ENCODE measurements around the gene TUT7. TPM values are rescaled to one million over a fixed set of nuclear protein-coding genes. Genes with fewer than 3 reads are reported as not detected.
A peak's percentile ranks its signal among the peaks of the same experiment; 100 is the strongest.
"Not testable (repeated sequence)": the region's sequence is repeated elsewhere in the genome, so short reads cannot be mapped to it uniquely, and the experiment has no call there.

Gene TUT7
- total RNA-seq (2014; rRNA removed; shearing (Covaris generic)) = 12.9 and 13.1 TPM in 2 replicates

- DNase-seq = peak; percentile 96
- Histone ChIP-seq H3K27me3 (ENCODE audit: control insufficient read depth, insufficient read depth, low read length) (peaks cover 4% of the 10 kb centered on the region; the same call in 1 of the 2 replicates), H3K36me3 (replicated peaks; ENCODE audit: control insufficient read depth, insufficient read depth, low read length) (no peaks in the 10 kb centered on the region; the same call in 1 of the 2 replicates), H3K4me3 (ENCODE audit: insufficient read depth, low read depth, low read length) (peak within 1 kb of the TSS; percentile 69)
Observed at GRCh38 chr9:86354011-86354817, at the start of gene TUT7. TUT7 (minus strand) TSS chr9:86354410; CDS start chr9:86353199, 1,211 bp downstream.

DNA sequence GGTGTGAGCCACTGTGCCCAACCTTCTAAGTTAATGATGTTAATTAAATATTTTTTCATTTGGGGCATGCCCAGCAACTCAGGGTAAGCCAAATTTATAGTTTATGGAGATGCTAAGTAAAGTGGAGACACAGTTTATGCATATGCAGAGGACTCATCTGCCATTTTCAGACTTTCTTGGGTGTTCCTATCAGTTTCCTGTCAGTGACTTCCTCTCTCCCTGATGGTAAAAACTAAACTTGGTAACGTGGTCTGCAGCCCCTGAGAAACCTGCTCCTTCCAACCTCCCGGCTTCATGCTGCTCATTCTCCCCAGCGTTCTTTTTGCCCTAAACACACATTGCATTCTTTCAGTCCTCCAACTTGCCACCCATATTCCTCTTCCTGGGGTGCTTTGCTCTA is 48.4 kb upstream of the TUT7 start:
- no peak for DNase-seq
- Histone ChIP-seq H3K27me3 (ENCODE audit: control insufficient read depth, insufficient read depth, low read length) (peaks cover 31% of the 10 kb centered on the region), H3K36me3 (replicated peaks; ENCODE audit: control insufficient read depth, insufficient read depth, low read length) (no peaks in the 10 kb centered on the region), H3K4me3 (ENCODE audit: insufficient read depth, low read depth, low read length) (no peak overlapping the region)

DNA sequence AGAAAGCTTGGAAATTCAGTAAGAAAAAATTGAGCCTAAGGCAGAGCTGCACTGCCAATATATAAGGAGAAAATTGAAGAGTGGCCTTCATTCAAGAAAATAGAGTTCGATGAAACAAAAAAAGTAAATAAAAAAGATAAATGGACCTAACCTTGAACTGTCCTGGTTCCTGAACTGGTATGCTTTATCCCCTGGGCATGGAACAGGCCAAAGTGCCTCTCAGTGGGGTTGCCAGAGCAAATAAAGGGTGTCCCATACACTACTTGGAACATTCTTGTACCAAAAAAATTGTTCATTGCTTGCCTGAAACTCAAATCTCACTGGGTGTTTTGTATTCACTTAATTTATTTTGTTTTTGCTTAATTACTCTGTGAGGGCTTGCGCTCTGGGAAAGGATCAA is 42.2 kb upstream of the TUT7 start:
- no peak overlapping the region for H3K4me3 ChIP-seq (ENCODE audit: insufficient read depth, low read depth, low read length)
- no peaks in the 10 kb centered on the region for H3K36me3 ChIP-seq (replicated peaks; ENCODE audit: control insufficient read depth, insufficient read depth, low read length)
- DNase-seq = no peak
- peaks cover 2% of the 10 kb centered on the region; the same call in 1 of the 2 replicates for H3K27me3 ChIP-seq (ENCODE audit: control insufficient read depth, insufficient read depth, low read length)

GRCh38 chr9:86390184-86390583 is 36.0 kb upstream of the TUT7 start:
- H3K4me3 ChIP-seq (ENCODE audit: insufficient read depth, low read depth, low read length); DNase-seq: not testable (repeated sequence)

GRCh38 chr9:86389628-86390027 is 35.4 kb upstream of the TUT7 start:
- H3K36me3 ChIP-seq (replicated peaks; ENCODE audit: control insufficient read depth, insufficient read depth, low read length) = no peaks in the 10 kb centered on the region
- no peak overlapping the region for H3K4me3 ChIP-seq (ENCODE audit: insufficient read depth, low read depth, low read length)
- no peak for DNase-seq
- no peaks in the 10 kb centered on the region for H3K27me3 ChIP-seq (ENCODE audit: control insufficient read depth, insufficient read depth, low read length)

More at GRCh38 chr9:86390184-86390583, 36.0 kb upstream of the TUT7 start:
- H3K27me3 ChIP-seq (ENCODE audit: control insufficient read depth, insufficient read depth, low read length); H3K36me3 ChIP-seq (replicated peaks; ENCODE audit: control insufficient read depth, insufficient read depth, low read length): not testable (repeated sequence)

- no peak overlapping the region for H3K4me3 ChIP-seq (ENCODE audit: insufficient read depth, low read depth, low read length)
- no peaks in the 10 kb centered on the region for H3K27me3 ChIP-seq (ENCODE audit: control insufficient read depth, insufficient read depth, low read length)
- no peaks in the 10 kb centered on the region for H3K36me3 ChIP-seq (replicated peaks; ENCODE audit: control insufficient read depth, insufficient read depth, low read length)
- DNase-seq = no peak
Observed at GRCh38 chr9:86387376-86387775, 33.2 kb upstream of the TUT7 start.

DNA sequence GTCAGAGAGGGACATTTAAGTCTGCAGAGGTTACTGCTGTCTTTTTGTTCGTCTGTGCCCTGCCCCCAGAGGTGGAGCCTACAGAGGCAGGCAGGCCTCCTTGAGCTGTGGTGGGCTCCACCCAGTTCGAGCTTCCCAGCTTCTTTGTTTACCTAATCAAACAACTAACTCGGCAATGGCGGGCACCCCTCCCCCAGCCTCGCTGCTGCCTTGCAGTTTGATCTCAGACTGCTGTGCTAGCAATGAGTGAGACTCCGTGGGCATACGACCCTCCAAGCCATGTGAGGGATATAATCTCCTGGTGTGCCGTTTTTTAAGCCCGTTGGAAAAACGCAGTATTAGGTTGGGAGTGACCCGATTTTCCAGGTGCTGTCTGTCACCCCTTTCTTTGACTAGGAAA is 28.8 kb upstream of the TUT7 start:
- H3K36me3 ChIP-seq (replicated peaks; ENCODE audit: control insufficient read depth, insufficient read depth, low read length); DNase-seq; H3K27me3 ChIP-seq (ENCODE audit: control insufficient read depth, insufficient read depth, low read length); H3K4me3 ChIP-seq (ENCODE audit: insufficient read depth, low read depth, low read length): not testable (repeated sequence)

DNA sequence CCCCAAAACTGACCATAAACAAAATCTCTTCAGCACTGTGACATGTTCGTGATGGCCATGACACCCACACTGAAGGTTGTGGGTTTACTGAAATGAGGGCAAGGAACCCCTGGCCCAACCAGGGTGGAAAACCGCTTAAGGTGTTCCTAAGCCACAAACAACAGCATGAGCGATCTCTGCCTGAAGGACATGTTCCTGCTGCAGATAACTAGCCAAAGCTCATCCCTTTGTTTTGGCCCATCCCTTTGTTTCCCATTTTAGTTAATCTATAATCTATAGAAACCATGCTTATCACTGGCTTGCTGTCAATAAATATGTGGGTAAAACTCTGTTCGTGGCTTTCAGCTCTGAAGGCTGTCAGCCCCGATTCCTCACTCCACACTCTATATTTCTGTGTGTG is 21.8 kb upstream of the TUT7 start:
- no peak for DNase-seq
- no peaks in the 10 kb centered on the region for H3K27me3 ChIP-seq (ENCODE audit: control insufficient read depth, insufficient read depth, low read length)
- H3K36me3 ChIP-seq (replicated peaks; ENCODE audit: control insufficient read depth, insufficient read depth, low read length) = no peaks in the 10 kb centered on the region
- no peak overlapping the region for H3K4me3 ChIP-seq (ENCODE audit: insufficient read depth, low read depth, low read length)

DNA sequence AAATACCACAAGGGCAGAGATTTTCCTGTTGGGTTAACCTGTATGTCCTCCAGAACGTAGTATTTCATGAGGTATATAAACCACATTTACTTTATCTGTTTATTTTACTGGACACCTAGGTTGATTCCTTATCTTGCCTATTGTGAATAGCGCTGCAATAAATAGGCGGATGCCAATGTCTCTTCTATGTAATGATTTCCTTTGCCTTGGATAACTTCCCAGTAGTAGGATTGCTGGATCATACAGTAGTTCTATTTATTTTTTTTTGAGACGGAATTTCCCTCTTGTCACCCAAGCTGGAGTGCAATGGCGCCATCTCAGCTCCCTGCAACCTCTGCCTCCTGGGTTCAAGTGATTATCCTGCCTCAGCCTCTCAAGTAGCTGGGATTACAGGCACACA is 15.6 kb upstream of the TUT7 start:
- H3K36me3 ChIP-seq (replicated peaks; ENCODE audit: control insufficient read depth, insufficient read depth, low read length) = no peaks in the 10 kb centered on the region
- no peak for DNase-seq
- H3K27me3 ChIP-seq (ENCODE audit: control insufficient read depth, insufficient read depth, low read length) = no peaks in the 10 kb centered on the region
- no peak overlapping the region for H3K4me3 ChIP-seq (ENCODE audit: insufficient read depth, low read depth, low read length)

- no peaks in the 10 kb centered on the region for H3K36me3 ChIP-seq (replicated peaks; ENCODE audit: control insufficient read depth, insufficient read depth, low read length)
- no peaks in the 10 kb centered on the region for H3K27me3 ChIP-seq (ENCODE audit: control insufficient read depth, insufficient read depth, low read length)
- no peak for DNase-seq
- H3K4me3 ChIP-seq (ENCODE audit: insufficient read depth, low read depth, low read length) = no peak overlapping the region
Observed at GRCh38 chr9:86368871-86369521, 14.8 kb upstream of the TUT7 start.

- Histone ChIP-seq H3K4me3 (ENCODE audit: insufficient read depth, low read depth, low read length) (no peak overlapping the region), H3K36me3 (replicated peaks; ENCODE audit: control insufficient read depth, insufficient read depth, low read length) (no peaks in the 10 kb centered on the region), H3K27me3 (ENCODE audit: control insufficient read depth, insufficient read depth, low read length) (no peaks in the 10 kb centered on the region)
- DNase-seq = no peak
Observed at GRCh38 chr9:86361176-86361575, 7.0 kb upstream of the TUT7 start.

GRCh38 chr9:86359151-86359879 is 5.1 kb upstream of the TUT7 start:
- DNase-seq = no peak
- H3K36me3 ChIP-seq (replicated peaks; ENCODE audit: control insufficient read depth, insufficient read depth, low read length) = no peaks in the 10 kb centered on the region
- no peak overlapping the region for H3K4me3 ChIP-seq (ENCODE audit: insufficient read depth, low read depth, low read length)
- H3K27me3 ChIP-seq (ENCODE audit: control insufficient read depth, insufficient read depth, low read length) = peaks cover 4% of the 10 kb centered on the region; the same call in 1 of the 2 replicates

DNA sequence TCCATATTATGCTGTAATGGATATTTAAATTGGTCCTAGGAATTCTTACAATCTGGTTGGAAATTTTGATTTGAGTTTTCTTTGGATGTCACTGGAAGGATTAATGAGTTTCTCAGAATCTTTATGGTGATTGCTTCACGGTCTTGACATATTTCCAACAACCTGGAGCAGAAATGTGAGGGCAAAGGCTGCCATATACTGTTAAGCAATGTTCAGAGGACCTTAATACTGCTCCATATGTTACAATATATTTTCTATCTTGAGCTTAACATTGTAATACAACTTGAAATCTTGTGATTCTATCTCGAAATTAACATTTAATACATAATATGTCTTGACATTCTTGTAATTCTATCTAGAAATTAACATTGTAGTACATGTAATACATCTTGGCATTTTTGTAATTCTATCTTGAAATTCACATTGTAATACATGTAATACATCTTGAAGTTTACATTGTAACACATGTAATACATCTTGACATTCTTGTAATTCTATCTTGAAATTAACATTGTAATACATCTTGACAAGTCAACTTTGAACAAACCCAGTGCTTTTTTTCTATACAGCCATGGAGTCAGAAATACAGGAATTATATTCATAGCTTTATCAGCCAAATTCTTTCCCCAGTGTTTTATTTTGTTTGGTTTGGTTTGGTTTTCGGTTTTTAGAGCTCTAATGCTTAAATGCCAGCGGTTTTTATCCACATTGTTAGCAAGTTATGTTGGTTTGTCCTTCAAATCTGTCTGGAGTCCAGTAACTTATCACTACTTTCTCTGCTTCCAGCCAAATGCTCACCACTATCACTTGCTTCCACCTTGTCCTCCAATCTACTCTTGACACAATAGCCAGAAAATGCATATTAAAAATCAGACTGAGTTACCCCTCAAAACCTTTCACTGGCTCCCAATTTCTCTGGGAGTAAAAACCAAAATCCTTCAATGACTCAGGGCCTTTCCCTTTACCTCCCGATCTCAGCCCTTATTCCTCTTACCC is 3.0 kb upstream of the TUT7 start:
- DNase-seq = no peak
- Histone ChIP-seq H3K36me3 (replicated peaks; ENCODE audit: control insufficient read depth, insufficient read depth, low read length) (no peaks in the 10 kb centered on the region; the same call in 1 of the 2 replicates), H3K27me3 (ENCODE audit: control insufficient read depth, insufficient read depth, low read length) (peaks cover 4% of the 10 kb centered on the region; the same call in 1 of the 2 replicates), H3K4me3 (ENCODE audit: insufficient read depth, low read depth, low read length) (no peak overlapping the region)

GRCh38 chr9:86355814-86356213 is 1.6 kb upstream of the TUT7 start:
- H3K4me3 ChIP-seq (ENCODE audit: insufficient read depth, low read depth, low read length) = no peak overlapping the region
- DNase-seq = no peak
- H3K36me3 ChIP-seq (replicated peaks; ENCODE audit: control insufficient read depth, insufficient read depth, low read length) = no peaks in the 10 kb centered on the region; the same call in 1 of the 2 replicates
- peaks cover 4% of the 10 kb centered on the region; the same call in 1 of the 2 replicates for H3K27me3 ChIP-seq (ENCODE audit: control insufficient read depth, insufficient read depth, low read length)

All from H7 (cell line).